Right atrium auricular region (tissue), 2 donors: ENCODE data around the gene VPS33A. TPM values are rescaled to one million over a fixed set of nuclear protein-coding genes. Genes with fewer than 3 reads are reported as not detected.

Source experiments
- DNase-seq: peaks from one replicate; pipeline ENCODE4 v3.0.0-alpha.2; 2019; ENCODE audit warnings: low spot score
- H3K27ac ChIP-seq, 2 donors: fragments of 200-600 bp; sonication (generic); 1 replicate in 1 of 2; 2 replicates in 1 of 2; pipeline ENCODE4 v1.5.1; 2016 to 2019
- H3K27me3 ChIP-seq, 2 donors: fragments of 200-600 bp; sonication (generic); one replicate each; pipeline versions ENCODE4 v1.5.1 to v1.6.0; 2017 to 2019
- H3K36me3 ChIP-seq: fragments of 200-600 bp; sonication (generic); one replicate; pipeline ENCODE4 v1.5.1; 2016
- H3K4me1 ChIP-seq, 2 donors: fragments of 200-600 bp; sonication (generic); one replicate each; pipeline versions ENCODE4 v1.5.1 to v1.6.0; 2017 to 2019
- H3K4me3 ChIP-seq, 2 donors: fragments of 200-600 bp; sonication (generic); 1 replicate in 1 of 2; 2 replicates in 1 of 2; pipeline ENCODE4 v1.5.1; 2017 to 2019; ENCODE audit warnings: mild to moderate bottlenecking in 1 of 2, moderate library complexity in 1 of 2
- H3K9me3 ChIP-seq, 2 donors: fragments of 200-600 bp; sonication (generic); one replicate each; pipeline ENCODE4 v1.5.1; 2019
- total RNA-seq, 2 donors: library from RNA; depleted of rRNA; stranded (reverse); fragments of >200 nt; gene quantifications; one replicate each; pipeline ENCODE4 v1.1.0, GENCODE V29; 2016
- TF ChIP-seq, protein P1 (sequence below), 2 donors: fragments of 200-600 bp; sonication (generic); IDR thresholded peaks; one replicate each; pipeline ENCODE4 v1.5.1; 2019; ENCODE audit warnings: antibody characterized with exemption in 2 of 2

VPS33A gene
- total RNA-seq, 2 donors from 2014 or later, result 7.6 to 8.4 TPM

DNA sequence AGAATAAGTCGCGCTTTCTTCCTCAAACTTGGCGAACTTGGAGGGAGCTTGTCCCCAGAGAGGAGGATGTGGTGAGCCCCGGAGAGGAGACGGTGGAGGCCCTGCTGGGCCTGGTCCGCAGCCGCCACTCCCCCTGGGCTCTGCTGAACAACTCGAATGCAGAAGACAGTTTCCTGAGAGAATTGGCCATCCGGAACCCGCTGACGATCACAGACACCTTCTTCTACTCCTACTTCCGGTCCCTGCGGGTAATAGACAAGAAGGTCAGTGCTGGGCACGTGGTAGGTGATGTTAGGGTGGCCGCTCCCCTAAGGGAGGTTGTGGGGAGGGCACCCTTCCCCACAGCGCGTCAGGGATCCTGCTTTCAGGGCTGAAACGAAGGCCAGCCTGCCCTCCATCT lies 81.8 kb downstream of the VPS33A start:
- no peaks in the 10 kb centered on the region for H3K9me3 ChIP-seq
- DNase-seq, result no peak
- peaks cover 0 to 7% of the 10 kb centered on the region in 2 donors for H3K4me1 ChIP-seq
- H3K27ac ChIP-seq, result no peak overlapping the region
- no peaks in the 10 kb centered on the region for H3K27me3 ChIP-seq
- no peak overlapping the region for H3K4me3 ChIP-seq
- TF ChIP-seq, protein P1, sequence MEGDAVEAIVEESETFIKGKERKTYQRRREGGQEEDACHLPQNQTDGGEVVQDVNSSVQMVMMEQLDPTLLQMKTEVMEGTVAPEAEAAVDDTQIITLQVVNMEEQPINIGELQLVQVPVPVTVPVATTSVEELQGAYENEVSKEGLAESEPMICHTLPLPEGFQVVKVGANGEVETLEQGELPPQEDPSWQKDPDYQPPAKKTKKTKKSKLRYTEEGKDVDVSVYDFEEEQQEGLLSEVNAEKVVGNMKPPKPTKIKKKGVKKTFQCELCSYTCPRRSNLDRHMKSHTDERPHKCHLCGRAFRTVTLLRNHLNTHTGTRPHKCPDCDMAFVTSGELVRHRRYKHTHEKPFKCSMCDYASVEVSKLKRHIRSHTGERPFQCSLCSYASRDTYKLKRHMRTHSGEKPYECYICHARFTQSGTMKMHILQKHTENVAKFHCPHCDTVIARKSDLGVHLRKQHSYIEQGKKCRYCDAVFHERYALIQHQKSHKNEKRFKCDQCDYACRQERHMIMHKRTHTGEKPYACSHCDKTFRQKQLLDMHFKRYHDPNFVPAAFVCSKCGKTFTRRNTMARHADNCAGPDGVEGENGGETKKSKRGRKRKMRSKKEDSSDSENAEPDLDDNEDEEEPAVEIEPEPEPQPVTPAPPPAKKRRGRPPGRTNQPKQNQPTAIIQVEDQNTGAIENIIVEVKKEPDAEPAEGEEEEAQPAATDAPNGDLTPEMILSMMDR (IDR thresholded peaks at IDR 0.05), result no peak
- H3K36me3 ChIP-seq, result no peaks in the 10 kb centered on the region

DNA sequence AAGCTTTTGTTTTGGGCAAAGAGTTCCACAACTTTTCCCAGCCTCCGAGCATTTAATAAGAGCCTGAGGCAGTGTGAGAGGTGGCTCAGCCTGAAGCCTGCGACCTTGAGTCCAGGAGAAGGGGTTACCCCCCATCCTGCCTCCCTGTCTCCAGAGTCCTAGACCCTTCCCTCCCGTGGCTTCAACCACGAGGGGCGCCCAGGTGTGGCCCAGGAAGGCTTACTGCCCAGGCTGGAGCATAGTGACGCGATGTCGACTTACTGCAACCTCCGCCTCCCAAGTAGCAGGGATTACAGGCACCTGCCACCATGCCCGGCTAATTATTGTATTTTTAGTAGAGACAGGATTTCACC lies 82.7 kb downstream of the VPS33A start:
- no peaks in the 10 kb centered on the region for H3K36me3 ChIP-seq
- TF ChIP-seq, protein P1 (IDR thresholded peaks at IDR 0.05), result no peak
- H3K27ac ChIP-seq, result no peak overlapping the region
- H3K4me3 ChIP-seq, result peak overlapping the region in 1 of 2 donors; percentile 57
- no peaks in the 10 kb centered on the region for H3K9me3 ChIP-seq
- H3K4me1 ChIP-seq, result peaks cover 0 to 7% of the 10 kb centered on the region in 2 donors
- no peak for DNase-seq
- no peaks in the 10 kb centered on the region for H3K27me3 ChIP-seq

DNA sequence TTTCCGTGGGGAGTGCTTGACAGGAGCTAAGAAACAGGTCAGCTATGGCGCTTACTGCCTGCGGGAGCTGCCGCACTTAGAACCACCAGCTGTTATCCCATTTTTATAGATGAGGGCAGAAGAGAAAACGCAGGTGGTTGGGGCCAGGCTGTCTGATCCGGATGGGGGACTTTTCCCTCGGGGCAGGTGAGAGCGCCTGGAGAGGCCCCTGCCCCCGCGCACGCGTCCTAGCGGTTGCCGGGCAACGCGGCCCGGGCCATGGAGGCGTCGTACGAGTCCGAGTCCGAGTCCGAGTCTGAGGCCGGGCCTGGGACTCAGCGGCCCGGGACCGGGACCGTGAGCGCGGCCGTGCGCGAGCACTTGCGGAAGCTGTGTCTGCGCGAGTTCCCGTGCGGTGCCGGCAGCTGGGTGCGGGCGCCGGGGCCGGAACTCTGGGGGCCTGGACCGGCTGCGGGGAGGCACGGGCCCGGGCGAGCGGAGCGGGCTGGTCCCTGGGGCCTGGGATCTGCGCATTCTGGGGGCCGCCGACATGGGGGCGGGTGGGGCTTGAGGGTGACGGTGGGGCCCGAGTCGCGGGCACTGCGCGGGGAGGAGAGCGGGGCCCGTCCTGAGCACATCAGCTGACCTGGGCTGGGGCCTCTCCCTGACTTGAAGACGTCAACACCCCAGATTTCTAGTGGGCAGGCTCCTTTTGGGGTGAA lies 83.3 kb downstream of the VPS33A start, which contains the start of gene LRRC43:
Gene LRRC43 (plus strand): TSS at position 237 of the 701 bp plus-strand sequence. CDS start 22 bp downstream, at position 259.
- H3K4me3 ChIP-seq, result peak within 1 kb of the TSS; percentile 43 to 57
- H3K9me3 ChIP-seq, result no peaks in the 10 kb centered on the region
- TF ChIP-seq, protein P1 (IDR thresholded peaks at IDR 0.05), result no peak
- H3K4me1 ChIP-seq, result peaks cover 0 to 7% of the 10 kb centered on the region in 2 donors
- DNase-seq, result no peak
- no peaks in the 10 kb centered on the region for H3K27me3 ChIP-seq
- no peak within 1 kb of the TSS for H3K27ac ChIP-seq
- H3K36me3 ChIP-seq, result no peaks in the 10 kb centered on the region

Other genes with a start within 250 kb of the VPS33A start
- 10 to 100 TPM; 11.5 to 21.2 TPM for gene BCL7A, start 244.6 kb downstream of the VPS33A start, total RNA-seq
- gene MLXIP, start 187.7 kb downstream of the VPS33A start, total RNA-seq, result 10 to 100 TPM; 14.2 to 24.1 TPM
- gene IL31, start 92.3 kb downstream of the VPS33A start, total RNA-seq, result not detected
- gene LRRC43, start 83.4 kb downstream of the VPS33A start, total RNA-seq, result 1 to 10 TPM in 1 of 2 donors, under 1 TPM in 1; 0.71 to 1.8 TPM
- not detected for gene B3GNT4, start 62.8 kb downstream of the VPS33A start, total RNA-seq
- gene DIABLO, start 40.4 kb downstream of the VPS33A start, total RNA-seq, result 10 to 100 TPM; 36.9 to 55.0 TPM
- gene CLIP1, start 156.2 kb upstream of the VPS33A start, total RNA-seq, result 100 to 1,000 TPM in 1 of 2 donors, 10 to 100 TPM in 1; 91.5 to 153 TPM
- gene ZCCHC8, start 234.4 kb upstream of the VPS33A start, total RNA-seq, result 1 to 10 TPM; 7.5 to 9.6 TPM